Epidermal melanocyte (primary cell): ENCODE data around the gene CMC2.

ENCODE experiments used
- DNase-seq: peaks from one replicate; pipeline ENCODE4 v3.0.0; 2011; ENCODE audit warnings: low spot score; ENCODE audit not compliant: insufficient read length

The CMC2 gene

GRCh38 chr16:81003064-81003463 lies 3.6 kb downstream of the CMC2 start:
- no peak for DNase-seq

DNA sequence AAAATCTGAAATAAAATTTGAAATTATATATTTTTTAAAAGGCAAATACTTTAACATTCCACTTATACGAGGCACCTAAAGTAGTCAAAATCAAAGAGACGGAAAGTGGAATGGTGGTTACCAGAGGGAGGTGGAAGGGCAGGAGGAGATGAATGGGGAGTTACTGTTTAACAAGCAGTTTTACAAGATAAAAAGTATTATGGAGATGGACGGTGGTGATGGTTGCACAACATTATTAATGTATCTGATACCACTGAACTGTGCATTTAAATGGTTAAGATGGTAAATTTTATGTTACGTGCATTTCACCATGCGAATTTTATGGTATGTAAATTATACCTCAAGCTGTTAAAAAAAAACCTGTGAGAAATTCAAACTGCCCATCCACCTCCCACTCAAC lies 5.4 kb downstream of the CMC2 start:
- no peak for DNase-seq

GRCh38 chr16:81000873-81001272 lies 5.8 kb downstream of the CMC2 start:
- DNase-seq = no peak

GRCh38 chr16:80997964-80998620 lies 8.6 kb downstream of the CMC2 start:
- DNase-seq = no peak

DNA sequence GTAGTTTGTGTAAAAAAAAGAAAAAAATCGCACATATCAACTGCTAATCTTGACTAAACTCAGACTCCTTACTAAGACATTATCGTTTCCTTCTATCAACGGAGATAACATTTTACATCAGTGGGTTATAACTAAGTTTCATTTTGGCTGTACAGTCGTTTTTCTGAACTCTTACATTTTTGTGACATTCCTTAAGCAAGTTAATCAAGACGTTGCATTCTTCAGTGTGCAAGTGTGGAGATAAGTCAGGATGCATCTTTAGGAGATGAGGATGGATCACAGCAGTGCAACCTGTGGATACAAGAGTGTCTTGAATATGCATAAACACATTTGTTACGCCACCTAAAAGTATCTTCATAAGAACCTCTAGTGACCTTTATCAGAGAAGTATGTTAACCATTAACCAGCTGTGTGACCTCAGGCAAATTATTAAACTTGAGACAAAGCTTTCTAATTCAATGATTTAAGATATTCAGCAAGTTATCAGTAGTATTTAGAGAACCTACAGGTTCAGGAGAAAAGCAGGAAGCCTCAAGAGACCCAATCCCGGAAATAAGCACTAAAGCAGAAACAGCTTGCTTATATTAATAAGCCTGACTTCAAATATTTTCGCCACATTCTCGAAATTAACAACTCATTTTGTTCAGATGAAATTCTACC lies 9.4 kb downstream of the CMC2 start:
- DNase-seq = no peak

DNA sequence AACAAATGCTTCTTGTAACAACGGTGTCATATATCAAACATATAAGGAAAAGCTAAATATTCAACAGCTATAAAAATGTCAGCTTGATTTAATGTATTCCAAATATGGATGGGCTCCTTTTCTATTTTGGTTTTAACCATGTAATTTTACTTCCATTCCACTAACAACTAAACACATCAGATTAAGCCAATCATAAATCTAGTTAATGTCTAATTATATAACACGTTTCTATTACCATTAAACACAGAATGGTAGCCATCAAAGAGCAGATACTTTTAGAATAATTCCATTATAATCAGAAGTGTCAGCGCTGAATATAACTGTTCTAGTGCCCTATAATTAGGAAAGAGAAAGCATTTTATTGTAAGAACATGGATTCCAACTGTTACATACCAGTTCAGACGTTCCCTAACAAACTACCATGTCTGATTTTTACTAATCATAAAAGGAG lies 10.0 kb downstream of the CMC2 start:
- no peak for DNase-seq

DNA sequence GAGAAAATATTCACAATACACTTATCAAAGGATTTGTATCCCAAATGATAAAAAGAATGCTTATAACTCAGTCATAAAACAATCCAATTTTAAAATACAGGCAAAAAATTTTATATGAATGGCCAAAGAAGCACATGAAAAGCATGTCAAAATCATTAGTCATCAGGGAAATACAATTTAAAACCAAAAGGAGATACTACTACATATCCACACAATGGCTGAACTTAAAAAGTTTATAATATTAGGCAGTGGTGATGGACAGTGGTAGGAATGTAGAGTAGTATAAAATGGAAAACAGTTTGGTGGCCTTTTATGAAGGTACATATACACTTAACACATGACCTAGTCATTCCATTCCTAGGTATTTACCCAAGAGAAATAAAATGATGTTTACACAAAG lies 12.2 kb downstream of the CMC2 start:
- DNase-seq = no peak

- DNase-seq = no peak
Observed at GRCh38 chr16:80993834-80994233, 12.9 kb downstream of the CMC2 start.

DNA sequence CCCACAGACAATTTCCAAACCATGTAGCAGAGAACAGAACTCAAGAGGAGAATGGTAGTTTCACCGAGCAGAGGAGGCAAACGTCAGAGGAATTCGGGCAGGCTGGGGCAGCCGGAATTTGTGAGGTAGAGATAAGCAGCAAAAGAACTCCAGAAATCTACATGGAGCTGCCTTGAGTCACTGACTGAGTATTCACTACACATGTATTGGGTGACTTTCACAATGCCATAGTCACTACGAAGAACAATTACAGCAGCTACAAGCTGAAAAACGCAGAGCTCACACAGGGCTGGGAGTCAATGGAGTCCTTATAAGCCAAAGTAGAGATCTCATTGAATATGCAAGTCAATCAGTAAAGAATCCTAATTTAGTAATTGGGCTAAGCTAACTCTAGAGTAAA lies 13.4 kb downstream of the CMC2 start:
- no peak for DNase-seq

DNA sequence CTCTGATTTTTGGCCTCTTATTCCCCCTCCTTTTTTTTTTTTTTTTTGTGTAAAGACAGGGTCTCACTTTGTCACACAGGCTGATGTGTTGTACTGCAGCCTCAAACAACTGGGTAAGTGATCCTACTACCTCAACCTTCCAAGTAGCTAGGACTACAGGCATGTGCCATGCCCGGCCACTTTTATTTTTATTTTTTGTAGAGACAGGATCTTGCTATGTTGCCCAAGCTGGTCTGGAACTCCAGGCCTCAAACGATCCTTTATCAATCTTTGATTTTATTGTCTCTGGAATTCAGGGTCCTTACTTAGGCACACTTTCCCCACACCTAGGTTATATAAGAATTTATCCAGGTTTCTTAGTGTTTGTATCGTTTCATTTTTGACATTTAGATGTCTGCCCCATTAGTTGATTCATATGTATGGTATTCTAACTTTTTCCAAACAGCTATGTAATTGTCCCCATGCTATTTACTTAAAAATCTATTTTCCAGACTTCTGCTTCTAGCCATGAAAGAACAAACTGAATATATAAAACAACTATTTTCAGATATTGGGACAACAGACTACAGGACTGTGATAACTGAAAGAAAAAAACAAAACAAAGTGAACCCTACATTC lies 13.9 kb downstream of the CMC2 start:
- no peak for DNase-seq

GRCh38 chr16:80991792-80992430 lies 14.8 kb downstream of the CMC2 start:
- DNase-seq = no peak

DNA sequence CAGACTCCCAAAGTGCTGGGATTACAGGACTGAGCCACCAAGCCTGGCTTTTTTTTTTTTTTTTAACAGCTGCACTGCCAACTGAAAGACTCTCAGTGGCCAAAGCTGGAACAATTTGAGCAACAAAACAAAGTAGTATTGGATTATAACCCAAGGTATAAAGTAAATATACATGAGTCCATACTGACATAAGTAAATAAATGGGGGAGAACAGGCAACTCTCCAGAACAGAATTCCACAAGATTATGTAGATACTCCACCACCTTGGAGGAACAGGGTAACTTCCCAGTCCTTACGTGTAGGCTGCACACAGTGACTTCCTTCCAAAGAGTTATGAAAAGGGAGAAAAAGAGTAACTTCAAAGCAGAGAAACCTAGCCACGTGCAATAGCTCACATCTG lies 15.7 kb downstream of the CMC2 start:
- DNase-seq = no peak

- no peak for DNase-seq
Observed at GRCh38 chr16:80990577-80990976, 16.1 kb downstream of the CMC2 start.

- no peak for DNase-seq
Observed at GRCh38 chr16:80989801-80990200, 16.9 kb downstream of the CMC2 start.

DNA sequence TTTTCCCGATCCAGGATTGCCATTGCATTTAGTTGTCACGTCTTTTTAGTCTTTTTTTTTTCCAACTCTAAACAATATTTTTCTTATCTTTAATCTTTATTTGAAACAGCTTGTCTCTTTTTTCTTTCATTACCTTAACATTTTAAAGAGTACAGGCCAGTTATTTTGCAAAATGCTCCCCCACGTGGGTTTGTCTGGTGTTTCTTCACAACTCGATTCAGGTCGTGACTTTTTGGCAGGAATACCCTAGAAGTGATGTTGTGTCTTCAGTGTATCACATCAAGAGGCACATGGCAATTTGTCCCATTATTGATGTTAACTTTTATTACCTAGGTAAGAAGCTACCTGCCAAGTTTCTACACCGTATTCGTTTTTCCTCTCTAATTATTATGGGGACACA lies 17.9 kb downstream of the CMC2 start:
- DNase-seq = no peak

DNA sequence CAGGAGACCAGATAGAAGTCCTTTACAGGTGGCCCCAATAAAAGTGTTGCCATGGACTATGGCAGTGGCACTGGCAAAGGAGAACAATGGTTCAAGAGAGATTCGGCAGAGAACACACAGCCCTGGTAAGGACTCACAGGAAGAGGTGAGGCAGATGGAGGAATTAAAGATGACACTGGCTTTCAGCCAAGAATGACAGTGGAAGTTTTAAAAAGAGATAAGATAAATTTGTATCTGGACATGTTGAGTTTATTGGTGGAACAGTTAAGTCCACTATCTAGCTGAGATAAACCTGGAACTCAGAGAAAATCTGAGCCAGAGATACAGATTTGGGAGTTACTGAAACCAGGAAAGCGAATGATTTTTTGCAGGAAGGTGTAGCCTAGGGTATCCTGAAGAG lies 20.1 kb downstream of the CMC2 start:
- no peak for DNase-seq

- DNase-seq = no peak
Observed at GRCh38 chr16:80985611-80986010, 21.1 kb downstream of the CMC2 start.

GRCh38 chr16:80984124-80984892 lies 22.4 kb downstream of the CMC2 start:
- no peak for DNase-seq

GRCh38 chr16:80982646-80983045 lies 24.0 kb downstream of the CMC2 start:
- DNase-seq = no peak

DNA sequence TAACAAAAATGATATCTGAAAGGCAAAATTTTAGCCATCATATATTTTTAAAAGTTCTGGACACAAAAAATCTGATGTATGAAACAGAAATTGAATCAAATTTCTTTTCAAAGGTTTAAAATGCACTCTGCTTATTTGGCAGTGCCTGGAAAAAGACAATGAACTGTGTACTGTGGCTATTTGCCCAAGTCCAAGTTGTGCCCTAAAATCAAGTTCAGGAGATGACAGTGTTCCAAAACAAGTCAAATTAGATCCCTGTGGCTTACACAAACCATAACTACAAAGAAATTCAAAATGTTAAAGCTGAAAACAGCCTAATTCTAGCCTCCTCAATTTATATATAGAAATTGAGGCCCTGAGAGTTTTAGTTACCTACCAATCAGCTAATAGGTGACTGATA lies 25.6 kb downstream of the CMC2 start:
- no peak for DNase-seq

DNA sequence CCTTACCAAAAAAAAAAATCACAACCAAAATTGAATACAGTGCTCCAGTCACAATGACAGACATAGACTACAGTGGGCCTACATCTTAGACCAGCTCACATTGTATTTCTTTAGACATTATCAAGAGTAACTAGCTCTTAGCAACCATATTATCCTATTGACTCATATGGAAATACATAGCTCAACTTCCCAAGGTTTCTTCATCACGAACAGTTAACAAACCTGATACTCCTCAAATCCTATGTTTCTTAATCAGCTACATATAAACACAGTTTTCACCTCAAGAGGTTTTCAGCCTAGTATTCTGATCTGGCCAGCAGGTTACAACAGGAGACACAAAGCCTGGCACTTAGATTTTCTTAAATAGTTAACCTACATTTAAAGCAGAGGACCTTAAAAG lies 29.7 kb downstream of the CMC2 start:
- no peak for DNase-seq
